Stimulated activated effector memory CD8-positive, alpha-beta T cell treated with anti-CD3 and anti-CD28 coated beads, Interleukin-12 subunit alpha, Interleukin-12 subunit beta, amount 100 ng/mL, for 72 hours (primary cell): ENCODE data around the gene OLFM4.
A peak's percentile ranks its signal among the peaks of the same experiment; 100 is the strongest.

Experiments used
- ATAC-seq: fragments of 150-1000 bp; cut with Tn5 transposase; 2 replicates; pipeline ENCODE4 v1.10.0; 2021
- DNase-seq, 2 donors: peaks; one replicate each; pipeline ENCODE4 v3.0.0; 2021 to 2022; ENCODE audit warnings: low spot score in 2 of 2
- H3K27ac Mint-ChIP-seq: one replicate; pipeline ENCODE4 v1.8.0; 2022; ENCODE audit warnings: mild to moderate bottlenecking, mixed read lengths
- H3K36me3 Mint-ChIP-seq: one replicate; pipeline ENCODE4 v1.8.0; 2022; ENCODE audit warnings: mild to moderate bottlenecking, mixed read lengths
- H3K4me1 Mint-ChIP-seq: one replicate; pipeline ENCODE4 v1.8.0; 2022; ENCODE audit warnings: mixed read lengths
- H3K4me3 Mint-ChIP-seq: one replicate; pipeline ENCODE4 v1.8.0; 2022; ENCODE audit warnings: mild to moderate bottlenecking, mixed read lengths
- H3K9me3 Mint-ChIP-seq: one replicate; pipeline ENCODE4 v1.8.0; 2022; ENCODE audit warnings: mixed read lengths

The OLFM4 gene

DNA sequence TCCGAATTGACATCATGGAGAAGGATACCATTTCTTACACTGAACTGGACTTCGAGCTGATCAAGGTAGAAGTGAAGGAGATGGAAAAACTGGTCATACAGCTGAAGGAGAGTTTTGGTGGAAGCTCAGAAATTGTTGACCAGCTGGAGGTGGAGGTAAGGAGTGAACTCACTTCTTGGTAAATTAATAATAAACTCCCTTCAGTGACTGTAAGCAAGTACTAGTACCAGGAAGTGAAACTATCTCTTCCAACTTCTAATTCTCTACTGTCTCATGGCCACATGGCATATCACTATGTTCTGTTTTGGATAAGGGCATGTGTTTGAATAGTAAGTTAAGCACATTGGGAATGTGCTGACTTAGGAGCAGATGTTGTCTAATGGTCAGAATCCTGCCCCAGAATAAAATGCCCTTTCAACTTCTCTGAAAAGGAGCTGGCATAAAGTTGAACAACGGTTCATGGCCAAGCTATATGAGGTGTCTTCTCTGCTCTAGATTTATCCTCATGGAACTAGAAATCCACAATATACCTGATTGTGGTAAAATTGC, 13.4 kb downstream of the OLFM4 start:
- DNase-seq (no peak), ATAC-seq (no peak)
- no peaks in the 10 kb centered on the region for H3K4me1 Mint-ChIP-seq
- H3K36me3 Mint-ChIP-seq: no peaks in the 10 kb centered on the region
- H3K4me3 Mint-ChIP-seq: no peak overlapping the region
- no peaks in the 10 kb centered on the region for H3K9me3 Mint-ChIP-seq
- no peak overlapping the region for H3K27ac Mint-ChIP-seq

DNA sequence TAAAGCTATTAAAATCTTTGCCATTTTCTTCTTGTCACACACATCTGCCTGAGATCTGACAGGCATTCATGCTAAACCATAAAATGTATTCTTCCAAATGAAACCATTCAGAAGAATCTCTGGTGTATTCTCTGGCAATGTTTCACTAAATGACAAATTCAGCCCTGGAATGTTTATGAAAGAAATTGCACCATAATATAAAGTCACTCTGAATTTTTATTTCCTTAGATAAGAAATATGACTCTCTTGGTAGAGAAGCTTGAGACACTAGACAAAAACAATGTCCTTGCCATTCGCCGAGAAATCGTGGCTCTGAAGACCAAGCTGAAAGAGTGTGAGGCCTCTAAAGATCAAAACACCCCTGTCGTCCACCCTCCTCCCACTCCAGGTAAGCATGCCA, 14.3 kb downstream of the OLFM4 start:
- Mint-ChIP-seq H3K27ac (no peak overlapping the region), H3K4me1 (no peaks in the 10 kb centered on the region), H3K36me3 (no peaks in the 10 kb centered on the region)

DNA sequence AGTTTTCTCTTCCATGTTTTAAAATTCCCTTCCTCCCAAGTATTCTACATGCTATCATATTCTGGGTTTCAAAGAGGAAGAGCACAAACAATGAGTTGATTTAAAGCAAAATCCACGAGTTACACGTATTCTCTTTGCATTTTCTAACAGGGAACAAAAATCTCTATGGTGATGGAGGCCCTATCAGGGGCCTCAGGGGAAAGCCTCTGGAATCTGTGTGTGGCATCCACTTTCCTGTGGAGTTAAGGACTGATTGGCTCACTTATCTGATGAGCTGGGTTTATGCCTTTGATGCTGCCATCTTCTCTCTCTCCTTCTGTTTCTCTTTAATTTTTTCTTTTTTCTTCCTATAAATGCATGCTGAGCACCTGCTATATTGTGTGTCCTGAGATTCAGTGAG, 14.8 kb downstream of the OLFM4 start:
- H3K9me3 Mint-ChIP-seq: no peaks in the 10 kb centered on the region
- H3K4me3 Mint-ChIP-seq: no peak overlapping the region
- ATAC-seq (no peak), DNase-seq (no peak)
- H3K27ac Mint-ChIP-seq: no peak overlapping the region
- no peaks in the 10 kb centered on the region for H3K36me3 Mint-ChIP-seq
- H3K4me1 Mint-ChIP-seq: no peaks in the 10 kb centered on the region

More for the DNA sequence above, 14.3 kb downstream of the OLFM4 start:
- ATAC-seq: no peak
- no peaks in the 10 kb centered on the region for H3K9me3 Mint-ChIP-seq
- no peak overlapping the region for H3K4me3 Mint-ChIP-seq
- no peak for DNase-seq

DNA sequence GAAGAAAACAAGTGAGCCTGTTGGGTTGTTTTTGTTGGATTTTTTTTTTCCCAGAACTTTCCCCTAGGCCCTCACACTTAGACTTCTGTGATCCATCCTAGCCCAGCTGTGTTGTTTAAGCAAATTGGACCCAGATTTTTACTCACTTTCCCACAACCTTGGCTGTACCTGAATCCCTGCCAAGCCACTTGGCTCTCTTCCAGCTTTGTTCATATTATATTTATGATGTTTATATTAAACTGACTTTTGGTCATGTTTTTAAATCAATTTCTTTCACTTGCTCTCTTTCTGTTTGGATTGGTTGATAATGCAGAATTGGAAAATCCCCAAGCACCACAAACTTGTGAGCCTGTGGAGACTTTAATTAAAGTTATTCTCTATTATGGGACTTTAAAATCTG, 16.6 kb downstream of the OLFM4 start:
- Mint-ChIP-seq H3K4me3 (no peak overlapping the region), H3K4me1 (no peaks in the 10 kb centered on the region), H3K27ac (no peak overlapping the region), H3K36me3 (no peaks in the 10 kb centered on the region), H3K9me3 (no peaks in the 10 kb centered on the region)
- DNase-seq: no peak
- ATAC-seq: no peak

DNA sequence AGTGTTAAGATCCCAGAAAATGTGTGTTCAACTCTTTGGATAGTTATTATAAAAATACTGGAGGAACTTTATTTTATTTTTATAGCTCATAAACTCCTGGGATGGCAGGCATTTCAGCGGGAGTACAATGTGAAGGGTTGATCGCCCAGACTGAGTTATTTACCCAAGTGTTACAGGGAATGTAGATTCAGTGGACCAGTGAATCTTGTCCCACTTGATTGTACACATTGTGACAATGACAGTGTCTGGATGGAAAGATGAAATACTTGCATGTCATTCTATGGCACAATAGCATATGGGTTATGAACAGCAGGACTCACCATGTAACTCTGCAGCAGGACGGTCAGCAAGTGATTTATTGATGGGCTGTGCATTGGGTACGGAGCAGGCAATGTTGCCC, 20.3 kb downstream of the OLFM4 start:
- H3K4me3 Mint-ChIP-seq: no peak overlapping the region
- no peaks in the 10 kb centered on the region for H3K36me3 Mint-ChIP-seq
- DNase-seq (no peak), ATAC-seq (no peak)
- no peak overlapping the region for H3K27ac Mint-ChIP-seq
- H3K4me1 Mint-ChIP-seq: no peaks in the 10 kb centered on the region
- no peaks in the 10 kb centered on the region for H3K9me3 Mint-ChIP-seq

DNA sequence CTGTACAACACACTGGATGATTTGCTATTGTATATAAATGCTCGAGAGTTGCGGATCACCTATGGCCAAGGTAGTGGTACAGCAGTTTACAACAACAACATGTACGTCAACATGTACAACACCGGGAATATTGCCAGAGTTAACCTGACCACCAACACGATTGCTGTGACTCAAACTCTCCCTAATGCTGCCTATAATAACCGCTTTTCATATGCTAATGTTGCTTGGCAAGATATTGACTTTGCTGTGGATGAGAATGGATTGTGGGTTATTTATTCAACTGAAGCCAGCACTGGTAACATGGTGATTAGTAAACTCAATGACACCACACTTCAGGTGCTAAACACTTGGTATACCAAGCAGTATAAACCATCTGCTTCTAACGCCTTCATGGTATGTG, 21.5 kb downstream of the OLFM4 start:
- no peaks in the 10 kb centered on the region for H3K9me3 Mint-ChIP-seq
- no peak for DNase-seq
- no peaks in the 10 kb centered on the region for H3K4me1 Mint-ChIP-seq
- no peak overlapping the region for H3K27ac Mint-ChIP-seq
- no peak for ATAC-seq
- no peaks in the 10 kb centered on the region for H3K36me3 Mint-ChIP-seq
- H3K4me3 Mint-ChIP-seq: no peak overlapping the region

DNA sequence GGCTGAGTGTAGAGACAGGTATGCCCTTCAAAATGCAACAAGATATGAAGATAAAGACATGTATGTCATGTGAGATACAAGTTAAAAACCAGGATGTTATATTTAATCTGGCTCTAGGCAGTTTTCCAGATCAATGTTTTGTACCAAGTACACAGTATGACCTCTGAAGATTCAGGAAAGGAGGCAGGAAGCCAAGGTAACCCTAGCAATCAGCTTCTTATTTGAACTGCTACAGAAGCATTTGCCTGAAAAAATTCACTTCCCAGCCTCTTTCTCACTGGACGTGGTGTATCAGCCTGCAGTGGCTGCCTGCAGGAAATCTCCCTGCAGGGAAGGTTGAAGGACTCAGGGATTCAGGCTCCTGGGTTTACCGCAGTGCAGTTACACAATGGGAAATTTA, 24.1 kb downstream of the OLFM4 start:
- H3K4me3 Mint-ChIP-seq: no peak overlapping the region
- no peaks in the 10 kb centered on the region for H3K36me3 Mint-ChIP-seq
- no peak for ATAC-seq

DNA sequence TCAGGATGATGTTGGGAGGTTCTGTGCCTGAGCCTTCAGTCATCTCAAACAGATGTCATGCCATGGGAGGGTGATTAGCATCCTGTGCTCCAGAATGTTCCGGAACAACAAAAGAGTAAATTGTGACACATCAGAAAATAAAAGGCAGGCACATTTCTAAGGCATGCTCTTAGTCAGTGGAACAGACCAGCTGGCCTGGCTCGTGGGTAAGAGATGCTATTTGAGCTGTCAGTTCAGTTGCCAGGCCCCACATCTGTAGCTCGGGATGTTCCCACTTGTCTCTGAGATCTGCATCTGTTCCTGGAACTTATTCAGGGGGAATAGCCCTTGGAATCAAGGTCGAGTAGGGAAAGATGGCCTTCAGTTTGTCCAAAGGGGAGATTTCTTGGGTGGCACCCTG, 26.0 kb downstream of the OLFM4 start:
- no peaks in the 10 kb centered on the region for H3K9me3 Mint-ChIP-seq
- no peaks in the 10 kb centered on the region for H3K36me3 Mint-ChIP-seq
- peak; percentile 5 for ATAC-seq
- no peak overlapping the region for H3K4me3 Mint-ChIP-seq
- H3K4me1 Mint-ChIP-seq: no peaks in the 10 kb centered on the region
- H3K27ac Mint-ChIP-seq: no peak overlapping the region
- no peak for DNase-seq

More for the DNA sequence above, 24.1 kb downstream of the OLFM4 start:
- DNase-seq: no peak
- no peak overlapping the region for H3K27ac Mint-ChIP-seq
- no peaks in the 10 kb centered on the region for H3K4me1 Mint-ChIP-seq
- no peaks in the 10 kb centered on the region for H3K9me3 Mint-ChIP-seq

DNA sequence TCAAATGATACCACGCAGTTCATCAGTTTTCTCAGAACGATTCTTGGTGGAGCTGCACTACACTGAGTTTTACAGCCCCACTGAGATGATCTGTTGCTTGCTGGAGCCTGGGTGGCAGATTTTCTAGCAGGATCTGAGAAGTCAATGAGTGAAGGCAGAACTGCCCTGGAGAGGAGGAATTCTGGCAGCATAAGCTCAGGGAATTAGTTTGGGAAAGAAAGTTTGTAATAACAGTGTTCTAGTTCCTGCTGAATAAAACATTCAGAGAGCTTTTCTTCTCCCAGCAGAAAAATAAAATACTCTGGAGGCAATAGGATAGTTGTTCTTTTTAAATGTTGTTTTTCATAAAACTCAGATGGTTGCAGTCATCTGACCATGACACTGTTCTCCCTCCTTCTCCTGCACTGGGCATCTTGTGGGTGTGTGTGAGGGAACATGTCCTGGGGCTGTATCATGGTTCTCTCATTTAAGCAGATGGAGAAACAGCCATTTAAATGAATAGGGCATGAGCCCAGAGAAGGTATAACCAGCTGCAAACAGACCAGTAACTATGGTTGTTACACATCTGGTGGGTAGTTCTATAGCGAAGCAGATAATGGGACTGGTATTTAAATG, 29.6 kb downstream of the OLFM4 start:
- Mint-ChIP-seq H3K36me3 (no peaks in the 10 kb centered on the region), H3K4me1 (no peaks in the 10 kb centered on the region), H3K9me3 (no peaks in the 10 kb centered on the region), H3K27ac (no peak overlapping the region), H3K4me3 (no peak overlapping the region)
- no peak for DNase-seq
- ATAC-seq: no peak

DNA sequence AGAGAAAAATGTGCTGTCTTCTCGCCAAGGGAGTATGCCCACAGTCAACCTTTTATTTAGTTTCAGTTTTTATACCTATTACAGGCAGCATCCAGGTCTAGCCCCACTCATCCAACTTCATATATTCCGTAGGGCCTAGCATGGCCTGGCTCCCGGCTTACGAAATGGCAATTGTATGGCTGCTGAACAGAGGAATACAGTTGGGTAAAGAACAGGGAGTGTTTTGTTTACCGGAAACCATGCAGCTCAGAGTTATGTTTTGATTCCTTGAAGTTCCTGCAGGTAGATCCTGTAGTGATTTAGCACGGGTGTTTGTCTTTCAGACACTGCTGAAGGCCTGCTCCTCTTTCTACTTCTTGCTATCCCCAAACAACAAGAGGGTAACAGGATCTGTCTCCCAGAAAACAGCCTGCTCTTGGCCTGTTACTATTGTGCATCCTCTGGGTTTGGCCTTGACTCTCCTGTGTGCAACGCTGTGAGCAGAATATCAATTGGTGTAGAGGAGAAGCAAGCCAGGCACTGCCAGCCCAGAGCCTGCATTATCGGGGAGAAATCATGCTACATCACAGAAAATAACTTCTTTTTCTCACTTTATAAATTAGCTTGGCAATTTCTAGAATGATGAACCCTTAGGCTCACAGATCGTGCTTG, 32.4 kb downstream of the OLFM4 start:
- no peaks in the 10 kb centered on the region for H3K36me3 Mint-ChIP-seq
- no peak for DNase-seq
- no peaks in the 10 kb centered on the region for H3K9me3 Mint-ChIP-seq
- H3K4me1 Mint-ChIP-seq: no peaks in the 10 kb centered on the region
- H3K27ac Mint-ChIP-seq: no peak overlapping the region
- no peak overlapping the region for H3K4me3 Mint-ChIP-seq
- ATAC-seq: peak; percentile 9

DNA sequence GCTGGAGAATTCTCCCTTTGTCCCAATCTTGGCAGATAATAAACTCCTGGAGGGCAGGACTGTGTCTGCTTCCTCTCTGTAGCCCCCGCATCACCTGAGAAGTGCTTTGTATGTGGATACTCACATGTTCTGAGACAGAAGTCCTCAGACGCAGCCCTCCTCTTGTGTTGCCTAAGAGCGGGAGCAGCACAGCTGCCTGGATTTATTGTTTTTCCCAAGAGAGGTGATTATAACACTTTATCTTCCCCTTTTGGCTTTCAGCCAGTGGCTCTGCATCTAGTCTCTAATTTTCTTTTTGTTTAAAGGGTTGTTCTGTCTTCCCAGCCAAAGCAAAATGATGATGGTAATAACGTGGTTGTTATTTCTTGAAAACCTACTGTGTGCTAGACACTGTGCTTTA, 36.1 kb downstream of the OLFM4 start:
- ATAC-seq: no peak
- no peaks in the 10 kb centered on the region for H3K9me3 Mint-ChIP-seq
- H3K27ac Mint-ChIP-seq: no peak overlapping the region
- H3K4me1 Mint-ChIP-seq: no peaks in the 10 kb centered on the region
- no peak for DNase-seq
- no peak overlapping the region for H3K4me3 Mint-ChIP-seq
- H3K36me3 Mint-ChIP-seq: no peaks in the 10 kb centered on the region

DNA sequence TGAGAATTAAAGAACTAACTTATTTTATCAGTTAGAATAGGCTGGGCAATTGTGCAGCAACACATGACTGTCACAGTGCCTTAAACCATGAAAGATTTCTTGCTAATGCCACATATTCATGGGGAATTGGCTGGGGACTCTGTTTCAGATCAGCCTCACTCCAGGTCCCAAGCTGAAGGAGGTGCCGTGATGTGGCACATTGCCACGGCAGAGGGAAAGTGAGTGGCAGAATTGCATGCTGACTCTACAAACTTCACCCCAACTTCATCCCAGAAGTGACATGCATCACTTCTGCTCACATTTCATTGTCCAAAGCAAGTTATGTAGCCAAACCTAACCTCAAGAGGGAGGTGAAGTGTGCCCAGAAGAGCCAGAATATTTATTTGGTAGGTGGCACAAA, 37.8 kb downstream of the OLFM4 start:
- H3K36me3 Mint-ChIP-seq: no peaks in the 10 kb centered on the region
- no peaks in the 10 kb centered on the region for H3K4me1 Mint-ChIP-seq
- ATAC-seq: no peak
- no peaks in the 10 kb centered on the region for H3K9me3 Mint-ChIP-seq
- no peak overlapping the region for H3K27ac Mint-ChIP-seq
- no peak overlapping the region for H3K4me3 Mint-ChIP-seq
- DNase-seq: no peak

DNA sequence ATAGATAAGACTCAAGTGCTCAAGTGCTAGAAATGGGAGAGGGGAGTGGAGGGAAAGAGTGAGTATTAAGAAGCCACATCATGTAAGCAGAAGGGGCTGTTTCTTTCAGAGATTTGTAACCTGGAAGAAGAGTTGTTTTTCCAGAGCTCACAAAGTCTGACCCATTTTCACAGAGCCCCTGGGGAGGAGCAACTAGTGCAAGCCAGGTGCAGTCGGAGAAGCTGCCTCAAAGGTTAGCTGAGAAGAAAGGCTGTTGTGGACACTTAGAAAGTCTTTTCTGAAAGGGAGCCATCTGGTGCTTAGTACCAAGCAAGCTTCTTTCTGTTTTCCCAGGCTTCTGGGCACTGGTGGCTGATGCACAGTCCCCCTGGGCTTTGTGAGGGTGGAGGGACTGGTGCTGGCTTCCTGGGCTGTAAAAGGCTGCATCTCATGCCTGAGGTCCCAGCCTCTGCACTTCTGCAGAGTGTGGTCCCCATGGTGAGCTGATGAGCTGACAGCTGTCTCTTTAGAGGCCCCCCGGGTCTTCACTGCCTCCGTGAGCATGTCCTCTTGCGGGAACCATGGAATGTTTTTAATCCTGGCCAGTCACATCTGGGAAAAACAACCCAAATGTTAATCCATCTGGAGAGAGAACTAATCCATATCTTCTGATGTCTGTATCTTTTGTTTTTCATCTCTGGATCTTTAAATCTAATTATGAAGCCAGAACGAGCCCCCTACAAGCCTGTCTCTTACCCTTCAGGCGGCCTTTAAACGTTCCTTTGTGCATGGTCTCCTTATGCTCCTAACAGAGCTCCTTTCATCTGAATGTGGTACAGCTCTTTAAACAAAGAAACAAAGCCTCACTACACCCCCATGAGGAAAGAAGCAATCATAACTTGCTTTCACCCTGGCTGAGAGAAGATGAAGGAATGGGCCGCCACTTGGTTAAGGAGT, 40.2 kb downstream of the OLFM4 start:
- no peak for DNase-seq
- Mint-ChIP-seq H3K4me1 (no peaks in the 10 kb centered on the region), H3K36me3 (no peaks in the 10 kb centered on the region), H3K27ac (no peak overlapping the region), H3K4me3 (no peak overlapping the region), H3K9me3 (no peaks in the 10 kb centered on the region)
- ATAC-seq: no peak

DNA sequence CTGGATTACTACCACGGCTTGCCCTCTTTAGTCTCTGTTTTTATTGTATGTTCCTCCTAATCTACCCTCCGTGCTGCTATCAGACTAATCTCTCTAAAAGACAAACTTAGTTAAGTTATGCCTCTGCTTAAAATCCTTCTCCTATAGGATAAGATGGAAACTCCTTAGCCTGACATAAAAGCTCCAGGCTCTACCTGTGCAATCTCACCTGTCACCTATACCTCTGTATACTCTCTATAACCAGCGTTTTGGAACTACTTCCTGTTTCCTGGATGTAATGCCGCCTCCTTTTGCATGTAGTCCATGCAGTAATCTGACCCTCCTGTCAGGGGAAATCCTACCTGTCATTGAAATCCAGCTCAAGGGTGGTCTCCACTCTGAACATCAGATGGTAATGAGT, 41.2 kb downstream of the OLFM4 start:
- no peak overlapping the region for H3K27ac Mint-ChIP-seq

DNA sequence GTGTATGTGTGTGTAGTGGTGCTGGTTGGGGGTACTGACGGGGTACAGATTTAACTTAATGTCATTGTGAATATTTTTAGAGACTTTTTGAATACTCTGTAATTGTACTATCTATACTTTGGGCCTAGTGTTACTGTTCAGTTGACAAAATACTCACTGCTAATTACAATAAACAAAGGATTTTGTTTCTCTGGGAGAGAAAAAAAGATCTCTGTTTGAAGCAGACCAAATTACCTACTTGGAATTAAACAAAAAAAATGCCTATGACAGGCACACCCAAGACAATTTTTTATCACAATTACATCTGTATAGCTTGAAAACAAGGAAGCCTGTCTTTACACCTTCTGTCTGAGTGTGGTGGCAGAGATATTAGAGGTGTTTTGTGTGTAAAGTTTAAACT, 45.1 kb downstream of the OLFM4 start:
- peaks cover 4% of the 10 kb centered on the region for H3K9me3 Mint-ChIP-seq
- no peak overlapping the region for H3K4me3 Mint-ChIP-seq
- no peak overlapping the region for H3K27ac Mint-ChIP-seq
- no peaks in the 10 kb centered on the region for H3K36me3 Mint-ChIP-seq
- DNase-seq: no peak
- no peak for ATAC-seq
- H3K4me1 Mint-ChIP-seq: no peaks in the 10 kb centered on the region

More for the DNA sequence above, 41.2 kb downstream of the OLFM4 start:
- no peak overlapping the region for H3K4me3 Mint-ChIP-seq
- H3K4me1 Mint-ChIP-seq: no peaks in the 10 kb centered on the region
- no peaks in the 10 kb centered on the region for H3K36me3 Mint-ChIP-seq
- DNase-seq (no peak), ATAC-seq (no peak)
- no peaks in the 10 kb centered on the region for H3K9me3 Mint-ChIP-seq
